Subcutaneous adipose tissue (tissue), 4 donors: ENCODE measurements around the gene PCK2. TPM values are rescaled to one million over a fixed set of nuclear protein-coding genes. Genes with fewer than 3 reads are reported as not detected.

Experiments used
- CTCF ChIP-seq: fragments of 450-650 bp; IDR thresholded peaks from one replicate; pipeline ENCODE4 v1.5.1; 2016; ENCODE audit warnings: low read depth, mild to moderate bottlenecking, control low read depth, antibody characterized with exemption, moderate library complexity
- total RNA-seq, 4 donors: library from RNA; depleted of rRNA; stranded (reverse); fragments of >200 nt; gene quantifications; one replicate each; pipeline ENCODE4 v1.1.0, GENCODE V29; 2016

The PCK2 gene
- total RNA-seq, 4 donors from 2014 or later: 24.0 to 125 (median 53.1) TPM

DNA sequence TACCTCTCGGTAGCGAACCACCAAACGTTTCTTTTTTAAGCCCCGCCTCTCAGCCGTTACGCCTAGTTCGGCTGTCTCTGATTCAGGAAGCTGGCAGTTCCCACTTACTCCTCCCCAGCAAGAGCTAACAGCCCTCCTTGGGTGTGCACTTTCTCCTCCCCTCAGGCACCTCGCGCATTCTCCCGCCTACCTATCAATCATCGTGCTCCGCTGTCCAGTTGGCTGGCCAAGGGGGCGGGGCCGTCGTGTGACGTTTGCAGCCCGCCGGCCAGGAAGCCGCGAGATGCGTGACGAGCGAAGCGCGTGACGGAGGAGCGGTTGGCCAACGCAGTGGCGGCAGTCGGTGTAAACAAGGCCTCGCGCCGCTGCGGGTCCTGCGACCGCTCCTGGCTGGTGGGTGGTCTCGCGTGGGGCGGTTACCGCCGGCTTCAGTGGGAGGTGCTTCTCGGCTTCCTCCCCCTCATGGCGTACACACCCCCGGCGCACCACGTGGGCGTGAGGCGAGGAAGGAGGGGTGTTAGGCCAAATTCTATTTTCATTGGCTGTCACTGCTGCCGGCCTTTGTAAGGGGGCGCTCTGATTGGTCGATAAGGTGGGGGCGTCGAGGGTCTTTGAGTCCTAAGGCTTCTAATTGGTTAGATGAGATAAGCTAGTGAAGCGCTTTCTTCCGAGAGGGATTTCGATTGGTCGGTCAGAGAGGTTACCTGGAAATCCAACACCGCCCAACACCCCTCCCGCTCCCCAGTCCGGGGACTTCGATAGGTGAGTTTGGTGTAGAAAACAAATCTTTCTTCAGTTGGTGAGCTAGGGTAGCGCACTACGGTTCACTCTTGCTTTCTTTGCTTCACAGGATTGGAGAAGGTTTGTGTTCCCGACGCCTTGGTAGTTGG is 20.7 kb downstream of the PCK2 start, which contains the start of the genes DCAF11 and NRL:
TSS of gene DCAF11 (plus strand) at position 246 of the 890 bp plus-strand sequence. CDS start 818 bp downstream, outside the sequence.
TSS of gene NRL (minus strand) at position 418 of the 890 bp plus-strand sequence. CDS start 32,101 bp downstream, outside the sequence.
- no peak for TF ChIP-seq CTCF

DNA sequence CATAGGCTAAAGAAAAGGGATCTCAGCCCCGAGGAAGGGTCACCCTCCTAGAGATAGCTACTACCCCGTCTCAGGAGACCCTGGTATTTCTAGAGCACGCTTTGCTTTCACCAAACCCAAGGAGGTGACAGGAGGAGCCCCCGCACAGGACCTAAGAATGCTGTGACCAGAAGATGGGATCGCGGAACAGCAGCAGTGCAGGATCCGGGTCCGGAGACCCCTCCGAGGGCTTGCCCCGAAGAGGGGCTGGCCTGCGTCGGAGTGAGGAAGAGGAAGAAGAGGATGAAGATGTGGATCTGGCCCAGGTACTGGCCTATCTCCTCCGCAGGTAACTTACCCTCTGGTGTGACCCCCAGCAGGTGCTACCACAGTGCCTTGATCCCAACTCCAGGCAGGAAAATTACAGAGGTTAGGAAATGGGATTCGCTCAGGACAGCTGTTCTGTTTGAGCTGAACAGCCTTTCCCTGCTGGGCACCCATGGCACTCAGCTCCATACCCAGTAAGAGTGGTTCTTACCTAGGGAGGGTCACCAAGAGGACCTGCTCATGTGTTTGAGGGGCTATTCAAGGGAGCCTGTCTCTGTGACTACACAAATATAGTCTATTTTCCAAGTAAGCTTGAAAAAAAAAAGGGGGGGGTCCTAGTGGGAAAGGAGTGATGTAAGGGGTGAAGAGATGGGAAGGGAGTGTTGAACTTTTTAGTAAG is 21.5 kb downstream of the PCK2 start:
- no peak for TF ChIP-seq CTCF

DNA sequence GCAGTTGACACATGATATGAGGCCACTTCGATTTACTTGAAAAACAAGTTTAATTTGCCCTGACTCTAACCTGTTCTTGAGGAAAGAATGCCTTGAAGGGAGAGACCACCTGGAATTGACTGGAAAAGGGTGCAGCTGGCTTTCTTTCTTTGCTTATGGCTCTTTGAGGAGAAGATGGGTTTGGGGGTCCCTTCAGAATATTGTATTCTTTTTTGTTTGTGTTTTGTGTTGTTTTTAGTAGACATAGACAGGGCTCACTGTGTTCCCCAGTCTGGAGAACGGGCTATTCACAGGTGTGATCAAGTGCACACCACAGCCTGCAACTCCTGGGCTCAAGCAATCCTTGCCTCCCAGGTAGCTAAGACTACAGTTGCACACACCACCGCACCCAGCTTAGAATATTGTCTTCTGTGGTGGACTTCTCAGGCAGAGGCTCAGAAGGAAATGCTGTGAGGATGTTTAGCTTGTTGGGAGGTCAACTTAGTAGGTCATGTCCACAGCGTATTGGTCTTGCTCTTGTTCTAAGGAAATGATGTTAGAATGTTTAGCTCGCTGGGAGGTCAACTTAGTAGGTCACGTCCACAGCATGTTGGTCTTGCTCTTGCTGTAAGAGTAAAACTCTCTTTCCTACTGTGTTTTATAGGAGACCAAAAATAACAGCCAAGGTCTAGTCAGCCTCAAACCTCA is 22.2 kb downstream of the PCK2 start:
- no peak for TF ChIP-seq CTCF

DNA sequence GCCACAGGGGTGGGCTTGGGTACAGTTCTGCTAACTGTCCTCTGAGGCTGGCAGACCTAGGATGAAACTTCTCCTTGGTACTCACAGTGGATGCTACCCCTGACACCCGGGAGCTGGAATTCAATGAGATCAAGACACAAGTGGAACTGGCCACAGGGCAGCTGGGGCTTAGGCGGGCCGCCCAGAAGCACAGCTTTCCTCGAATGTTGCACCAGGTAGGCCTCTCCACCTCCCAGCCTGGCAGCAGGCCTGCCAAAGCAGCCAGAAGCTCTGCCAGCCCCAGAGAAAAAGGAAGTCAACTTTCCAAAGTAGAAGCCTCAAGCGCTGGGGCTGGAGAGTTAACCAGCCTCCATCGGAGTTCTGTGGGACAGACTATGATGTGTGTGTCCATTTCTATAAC is 23.1 kb downstream of the PCK2 start:
- no peak for TF ChIP-seq CTCF

DNA sequence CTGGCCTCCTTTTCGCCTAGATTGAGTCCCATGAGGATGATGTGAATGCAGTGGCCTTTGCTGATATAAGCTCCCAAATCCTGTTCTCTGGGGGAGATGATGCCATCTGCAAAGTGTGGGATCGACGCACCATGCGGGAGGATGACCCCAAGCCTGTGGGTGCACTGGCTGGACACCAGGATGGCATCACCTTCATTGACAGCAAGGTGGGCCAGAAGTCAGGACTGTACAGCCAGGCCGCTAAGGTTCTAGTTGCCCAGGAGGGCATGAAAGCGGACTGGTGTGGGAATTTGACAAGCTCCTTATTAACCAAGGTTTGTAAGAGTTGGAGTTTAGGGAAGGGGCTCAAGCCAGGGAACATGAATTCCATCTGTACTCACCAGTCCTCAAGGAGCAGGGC is 25.6 kb downstream of the PCK2 start:
- TF ChIP-seq CTCF: no peak

DNA sequence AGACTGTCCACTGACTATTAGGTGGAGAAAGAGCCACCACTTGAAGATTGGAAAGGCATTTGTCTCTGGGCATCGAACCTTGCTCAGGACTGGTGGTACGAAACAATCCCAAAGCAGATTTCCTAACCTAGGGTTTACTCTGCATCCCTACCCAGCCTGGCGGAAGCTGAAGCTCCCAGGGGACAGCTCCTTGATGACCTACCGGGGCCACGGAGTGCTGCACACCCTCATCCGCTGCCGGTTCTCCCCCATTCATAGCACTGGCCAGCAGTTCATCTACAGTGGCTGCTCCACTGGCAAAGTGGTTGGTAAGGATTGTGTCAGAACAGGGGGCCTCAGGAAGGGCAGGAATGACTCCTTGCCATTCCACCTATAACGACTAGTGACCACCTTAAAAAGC is 27.1 kb downstream of the PCK2 start:
- no peak for TF ChIP-seq CTCF
